Measurements from ENCODE around the gene TIAM2. TPM values are rescaled to one million over a fixed set of nuclear protein-coding genes. Genes with fewer than 3 reads are reported as not detected.

TIAM2 gene
- total and polyA plus RNA-seq, 12 donors: 4.3 to 22.5 (median 11.8) TPM

- 76 to 83% methylated on average over 8 of the region's 8 CpGs for WGBS, 2 donors
- intact Hi-C loops (cut with DNase I): no loop called here
- no peaks in the 10 kb centered on the region for H3K36me3 ChIP-seq
- H3K4me1 ChIP-seq: peaks cover 0 to 6% (median 0%) of the 10 kb centered on the region in 9 donors
- ATAC-seq (peak in 1 of 8 donors; percentile 16), DNase-seq (no peak)
- H3K4me3 ChIP-seq: no peak overlapping the region
- H3K9me3 ChIP-seq: no peaks in the 10 kb centered on the region
- TF ChIP-seq, protein P1, sequence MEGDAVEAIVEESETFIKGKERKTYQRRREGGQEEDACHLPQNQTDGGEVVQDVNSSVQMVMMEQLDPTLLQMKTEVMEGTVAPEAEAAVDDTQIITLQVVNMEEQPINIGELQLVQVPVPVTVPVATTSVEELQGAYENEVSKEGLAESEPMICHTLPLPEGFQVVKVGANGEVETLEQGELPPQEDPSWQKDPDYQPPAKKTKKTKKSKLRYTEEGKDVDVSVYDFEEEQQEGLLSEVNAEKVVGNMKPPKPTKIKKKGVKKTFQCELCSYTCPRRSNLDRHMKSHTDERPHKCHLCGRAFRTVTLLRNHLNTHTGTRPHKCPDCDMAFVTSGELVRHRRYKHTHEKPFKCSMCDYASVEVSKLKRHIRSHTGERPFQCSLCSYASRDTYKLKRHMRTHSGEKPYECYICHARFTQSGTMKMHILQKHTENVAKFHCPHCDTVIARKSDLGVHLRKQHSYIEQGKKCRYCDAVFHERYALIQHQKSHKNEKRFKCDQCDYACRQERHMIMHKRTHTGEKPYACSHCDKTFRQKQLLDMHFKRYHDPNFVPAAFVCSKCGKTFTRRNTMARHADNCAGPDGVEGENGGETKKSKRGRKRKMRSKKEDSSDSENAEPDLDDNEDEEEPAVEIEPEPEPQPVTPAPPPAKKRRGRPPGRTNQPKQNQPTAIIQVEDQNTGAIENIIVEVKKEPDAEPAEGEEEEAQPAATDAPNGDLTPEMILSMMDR (IDR thresholded peaks at IDR 0.05): no peak
- H3K27ac ChIP-seq: no peak overlapping the region
- H3K27me3 ChIP-seq: no peaks in the 10 kb centered on the region
Observed at GRCh38 chr6:155030148-155030720, 35.1 kb downstream of the TIAM2 start.

GRCh38 chr6:155031091-155031490, 36.0 kb downstream of the TIAM2 start:
- H3K27ac ChIP-seq: no peak overlapping the region
- 98 to 100% methylated on average over 1 of the region's 1 CpG for WGBS, 2 donors
- H3K36me3 ChIP-seq: no peaks in the 10 kb centered on the region
- intact Hi-C loops (cut with DNase I): no loop called here
- no peak overlapping the region for H3K4me3 ChIP-seq
- H3K27me3 ChIP-seq: no peaks in the 10 kb centered on the region
- no peak for DNase-seq
- no peak for ATAC-seq
- TF ChIP-seq, protein P1 (IDR thresholded peaks at IDR 0.05): no peak
- H3K4me1 ChIP-seq: peaks cover 0 to 6% (median 0%) of the 10 kb centered on the region in 9 donors
- H3K9me3 ChIP-seq: no peaks in the 10 kb centered on the region

DNA sequence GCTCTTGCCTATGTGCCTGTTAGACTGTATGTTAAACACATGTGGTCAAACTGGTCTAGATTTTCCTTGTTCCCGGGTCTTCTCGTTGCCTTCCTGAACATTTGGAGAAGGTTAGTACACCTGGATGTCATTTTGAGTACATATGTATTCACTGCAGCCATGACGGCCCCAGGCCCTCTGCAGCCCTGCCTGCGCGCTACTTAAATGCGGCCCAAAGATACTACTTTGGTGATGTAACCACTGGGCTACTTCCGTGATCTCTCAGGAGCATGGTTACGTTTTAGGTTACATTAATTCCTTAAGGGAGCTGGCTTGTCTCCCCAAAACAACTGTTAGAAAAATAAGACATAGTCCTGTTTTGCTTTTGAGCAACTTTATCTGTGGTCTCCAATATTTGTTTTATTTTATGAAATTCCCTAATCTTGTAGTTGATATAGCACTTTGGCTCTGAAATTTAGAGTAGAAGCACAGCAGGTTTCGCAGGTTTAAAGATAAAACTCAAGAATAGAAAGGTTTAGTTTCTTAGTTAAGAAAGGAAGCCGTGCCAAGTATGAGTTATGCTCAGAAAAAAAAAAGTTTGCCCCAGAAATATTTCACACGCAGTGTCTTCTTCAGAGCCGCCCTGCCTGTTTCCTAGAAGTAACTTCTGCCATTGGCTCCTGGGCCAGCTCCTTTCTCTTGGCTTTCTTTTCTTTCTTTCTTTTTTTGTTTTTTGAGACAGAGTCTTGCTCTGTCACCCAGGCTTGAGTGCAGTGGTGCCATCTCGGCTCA, 38.1 kb downstream of the TIAM2 start:
- no peaks in the 10 kb centered on the region for H3K4me1 ChIP-seq
- DNase-seq (no peak), ATAC-seq (no peak)
- no peaks in the 10 kb centered on the region for H3K36me3 ChIP-seq
- intact Hi-C loops (cut with DNase I): no loop called here
- no peak overlapping the region for H3K27ac ChIP-seq
- H3K9me3 ChIP-seq: no peaks in the 10 kb centered on the region
- no peak overlapping the region for H3K4me3 ChIP-seq
- WGBS, 2 donors: 94 to 96% methylated on average over 13 of the region's 13 CpGs
- TF ChIP-seq, protein P1 (IDR thresholded peaks at IDR 0.05): no peak
- H3K27me3 ChIP-seq: no peaks in the 10 kb centered on the region

- H3K36me3 ChIP-seq: no peaks in the 10 kb centered on the region
- 68 to 77% methylated on average over 8 of the region's 8 CpGs for WGBS, 2 donors
- intact Hi-C loops (cut with DNase I): no loop called here
Observed at GRCh38 chr6:155036907-155037306, 41.8 kb downstream of the TIAM2 start.

More at GRCh38 chr6:155036907-155037306, 41.8 kb downstream of the TIAM2 start:
- ATAC-seq (no peak), DNase-seq (no peak)
- TF ChIP-seq, protein P1 (IDR thresholded peaks at IDR 0.05): no peak
- Histone ChIP-seq H3K27ac (no peak overlapping the region), H3K4me1 (peaks cover 0 to 9% (median 3%) of the 10 kb centered on the region in 9 donors), H3K9me3 (no peaks in the 10 kb centered on the region), H3K4me3 (no peak overlapping the region), H3K27me3 (no peaks in the 10 kb centered on the region)
